ENCODE measurements around the gene GALNT14.

GRCh38 chr2:30914456-30914855 lies 223.8 kb downstream of the GALNT14 start:
- TF ChIP-seq, protein P1, sequence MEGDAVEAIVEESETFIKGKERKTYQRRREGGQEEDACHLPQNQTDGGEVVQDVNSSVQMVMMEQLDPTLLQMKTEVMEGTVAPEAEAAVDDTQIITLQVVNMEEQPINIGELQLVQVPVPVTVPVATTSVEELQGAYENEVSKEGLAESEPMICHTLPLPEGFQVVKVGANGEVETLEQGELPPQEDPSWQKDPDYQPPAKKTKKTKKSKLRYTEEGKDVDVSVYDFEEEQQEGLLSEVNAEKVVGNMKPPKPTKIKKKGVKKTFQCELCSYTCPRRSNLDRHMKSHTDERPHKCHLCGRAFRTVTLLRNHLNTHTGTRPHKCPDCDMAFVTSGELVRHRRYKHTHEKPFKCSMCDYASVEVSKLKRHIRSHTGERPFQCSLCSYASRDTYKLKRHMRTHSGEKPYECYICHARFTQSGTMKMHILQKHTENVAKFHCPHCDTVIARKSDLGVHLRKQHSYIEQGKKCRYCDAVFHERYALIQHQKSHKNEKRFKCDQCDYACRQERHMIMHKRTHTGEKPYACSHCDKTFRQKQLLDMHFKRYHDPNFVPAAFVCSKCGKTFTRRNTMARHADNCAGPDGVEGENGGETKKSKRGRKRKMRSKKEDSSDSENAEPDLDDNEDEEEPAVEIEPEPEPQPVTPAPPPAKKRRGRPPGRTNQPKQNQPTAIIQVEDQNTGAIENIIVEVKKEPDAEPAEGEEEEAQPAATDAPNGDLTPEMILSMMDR (IDR thresholded peaks at IDR 0.05): no peak
- no peak for TF ChIP-seq EP300 (IDR thresholded peaks at IDR 0.05)
- no peak for TF ChIP-seq POLR2A (IDR thresholded peaks at IDR 0.05)

All from gastroesophageal sphincter (tissue), 3 donors.